HG02588 (cell line): ENCODE results near the gene MESD.
A peak's percentile ranks its signal among the peaks of the same experiment; 100 is the strongest.

Experiments
- ATAC-seq: cut with Tn5 transposase; IDR thresholded peaks from one replicate; pipeline ENCODE4 v1.9.1; 2021; ENCODE audit warnings: mild to moderate bottlenecking, moderate library complexity; ENCODE audit not compliant: unreplicated experiment

MESD gene

GRCh38 chr15:80989518-80990478 is at the start of gene MESD:
Gene MESD, minus strand, starts transcription at chr15:80989819. Its CDS starts 28 bp downstream, at chr15:80989791.
- peak; percentile 95 for ATAC-seq

GRCh38 chr15:81038975-81039607 is 49.5 kb upstream of the MESD start:
- no peak for ATAC-seq

- ATAC-seq = no peak
These were observed 48.5 kb upstream of the MESD start for GRCh38 chr15:81037952-81038743.

- no peak for ATAC-seq
These were observed 43.9 kb upstream of the MESD start for GRCh38 chr15:81033508-81033907.

- no peak for ATAC-seq
These were observed 43.2 kb upstream of the MESD start for GRCh38 chr15:81032818-81033217.

GRCh38 chr15:81032355-81032754 is 42.7 kb upstream of the MESD start:
- ATAC-seq = no peak

GRCh38 chr15:81031203-81031602 is 41.6 kb upstream of the MESD start:
- ATAC-seq = no peak

- no peak for ATAC-seq
These were observed 40.7 kb upstream of the MESD start for GRCh38 chr15:81030301-81030750.

GRCh38 chr15:81029414-81030300 is 40.0 kb upstream of the MESD start:
- ATAC-seq = no peak

- ATAC-seq = no peak
These were observed 37.4 kb upstream of the MESD start for GRCh38 chr15:81026836-81027599.

- ATAC-seq = no peak
These were observed 36.2 kb upstream of the MESD start for GRCh38 chr15:81025721-81026370.

- no peak for ATAC-seq
These were observed 35.3 kb upstream of the MESD start for GRCh38 chr15:81024936-81025335.

- ATAC-seq = no peak
These were observed 34.8 kb upstream of the MESD start for GRCh38 chr15:81024265-81024872.

GRCh38 chr15:81023483-81024264 is 34.1 kb upstream of the MESD start:
- peak; percentile 90 for ATAC-seq

GRCh38 chr15:81021321-81021720 is 31.7 kb upstream of the MESD start:
- no peak for ATAC-seq

- ATAC-seq = no peak
These were observed 28.6 kb upstream of the MESD start for GRCh38 chr15:81018197-81018596.

GRCh38 chr15:81016489-81017068 is 27.0 kb upstream of the MESD start:
- no peak for ATAC-seq
